ENCODE data around the gene SUCLG2. TPM values are rescaled to one million over a fixed set of nuclear protein-coding genes. Genes with fewer than 3 reads are reported as not detected.

SUCLG2 gene
- total RNA-seq, 1 experiment from 2014 or later = 39.6 TPM

- Histone ChIP-seq H3K4me3 (no peak overlapping the region), H3K27me3 (no peaks in the 10 kb centered on the region), H3K9me3 (no peaks in the 10 kb centered on the region), H3K36me3 (no peaks in the 10 kb centered on the region)
- no peak for DNase-seq
Measured at GRCh38 chr3:67518236-67518635, 136.2 kb downstream of the SUCLG2 start.

- Histone ChIP-seq H3K27me3 (no peaks in the 10 kb centered on the region), H3K9me3 (no peaks in the 10 kb centered on the region), H3K36me3 (no peaks in the 10 kb centered on the region), H3K4me3 (no peak overlapping the region)
- DNase-seq = no peak
Measured at GRCh38 chr3:67517781-67518180, 136.6 kb downstream of the SUCLG2 start.

GRCh38 chr3:67516496-67516895 lies 137.9 kb downstream of the SUCLG2 start:
- no peak for DNase-seq
- Histone ChIP-seq H3K9me3 (no peaks in the 10 kb centered on the region), H3K4me3 (no peak overlapping the region), H3K27me3 (no peaks in the 10 kb centered on the region), H3K36me3 (no peaks in the 10 kb centered on the region)

GRCh38 chr3:67515778-67516177 lies 138.6 kb downstream of the SUCLG2 start:
- Histone ChIP-seq H3K9me3 (no peaks in the 10 kb centered on the region), H3K36me3 (no peaks in the 10 kb centered on the region), H3K27me3 (no peaks in the 10 kb centered on the region), H3K4me3 (no peak overlapping the region)
- DNase-seq = no peak

- Histone ChIP-seq H3K27me3 (no peaks in the 10 kb centered on the region), H3K4me3 (no peak overlapping the region), H3K9me3 (no peaks in the 10 kb centered on the region), H3K36me3 (no peaks in the 10 kb centered on the region)
- no peak for DNase-seq
Measured at GRCh38 chr3:67509471-67510075, 144.8 kb downstream of the SUCLG2 start.

GRCh38 chr3:67507584-67507983 lies 146.8 kb downstream of the SUCLG2 start:
- Histone ChIP-seq H3K9me3 (no peaks in the 10 kb centered on the region), H3K36me3 (no peaks in the 10 kb centered on the region), H3K4me3 (no peak overlapping the region), H3K27me3 (no peaks in the 10 kb centered on the region)
- no peak for DNase-seq

GRCh38 chr3:67500709-67501108 lies 153.7 kb downstream of the SUCLG2 start:
- no peaks in the 10 kb centered on the region for H3K27me3 ChIP-seq
- DNase-seq = no peak
- no peak overlapping the region for H3K4me3 ChIP-seq
- no peaks in the 10 kb centered on the region for H3K36me3 ChIP-seq
- no peaks in the 10 kb centered on the region for H3K9me3 ChIP-seq

- Histone ChIP-seq H3K27me3 (no peaks in the 10 kb centered on the region), H3K36me3 (no peaks in the 10 kb centered on the region), H3K9me3 (no peaks in the 10 kb centered on the region), H3K4me3 (no peak overlapping the region)
- no peak for DNase-seq
Measured at GRCh38 chr3:67497746-67498145, 156.7 kb downstream of the SUCLG2 start.

- no peak for DNase-seq
- Histone ChIP-seq H3K27me3 (no peaks in the 10 kb centered on the region), H3K4me3 (no peak overlapping the region), H3K36me3 (no peaks in the 10 kb centered on the region), H3K9me3 (no peaks in the 10 kb centered on the region)
Measured at GRCh38 chr3:67495751-67496150, 158.7 kb downstream of the SUCLG2 start.

- no peaks in the 10 kb centered on the region for H3K9me3 ChIP-seq
- no peaks in the 10 kb centered on the region for H3K27me3 ChIP-seq
- DNase-seq = no peak
- H3K36me3 ChIP-seq = no peaks in the 10 kb centered on the region
- H3K4me3 ChIP-seq = no peak overlapping the region
Measured at GRCh38 chr3:67493808-67494207, 160.6 kb downstream of the SUCLG2 start.

- Histone ChIP-seq H3K4me3 (no peak overlapping the region), H3K36me3 (no peaks in the 10 kb centered on the region), H3K27me3 (no peaks in the 10 kb centered on the region), H3K9me3 (no peaks in the 10 kb centered on the region)
- DNase-seq = no peak
Measured at GRCh38 chr3:67490658-67491057, 163.8 kb downstream of the SUCLG2 start.

- Histone ChIP-seq H3K9me3 (no peaks in the 10 kb centered on the region), H3K27me3 (no peaks in the 10 kb centered on the region), H3K4me3 (no peak overlapping the region), H3K36me3 (no peaks in the 10 kb centered on the region)
- no peak for DNase-seq
Measured at GRCh38 chr3:67489816-67490215, 164.6 kb downstream of the SUCLG2 start.

- no peak for DNase-seq
- Histone ChIP-seq H3K9me3 (no peaks in the 10 kb centered on the region), H3K36me3 (no peaks in the 10 kb centered on the region), H3K4me3 (no peak overlapping the region), H3K27me3 (no peaks in the 10 kb centered on the region)
Measured at GRCh38 chr3:67487564-67488114, 166.8 kb downstream of the SUCLG2 start.

GRCh38 chr3:67486883-67487282 lies 167.5 kb downstream of the SUCLG2 start:
- Histone ChIP-seq H3K9me3 (no peaks in the 10 kb centered on the region), H3K27me3 (no peaks in the 10 kb centered on the region), H3K4me3 (no peak overlapping the region), H3K36me3 (no peaks in the 10 kb centered on the region)
- no peak for DNase-seq

- H3K36me3 ChIP-seq = no peaks in the 10 kb centered on the region
- no peaks in the 10 kb centered on the region for H3K27me3 ChIP-seq
- no peak for DNase-seq
- no peaks in the 10 kb centered on the region for H3K9me3 ChIP-seq
- no peak overlapping the region for H3K4me3 ChIP-seq
Measured at GRCh38 chr3:67484085-67484484, 170.3 kb downstream of the SUCLG2 start.

GRCh38 chr3:67481126-67481525 lies 173.3 kb downstream of the SUCLG2 start:
- H3K9me3 ChIP-seq = no peaks in the 10 kb centered on the region
- H3K36me3 ChIP-seq = no peaks in the 10 kb centered on the region
- no peak for DNase-seq
- no peak overlapping the region for H3K4me3 ChIP-seq
- H3K27me3 ChIP-seq = no peaks in the 10 kb centered on the region

- H3K9me3 ChIP-seq = no peaks in the 10 kb centered on the region
- no peak for DNase-seq
- no peak overlapping the region for H3K4me3 ChIP-seq
- H3K27me3 ChIP-seq = no peaks in the 10 kb centered on the region
- H3K36me3 ChIP-seq = no peaks in the 10 kb centered on the region
Measured at GRCh38 chr3:67478423-67478822, 176.0 kb downstream of the SUCLG2 start.

GRCh38 chr3:67474311-67474710 lies 180.1 kb downstream of the SUCLG2 start:
- H3K9me3 ChIP-seq = no peaks in the 10 kb centered on the region
- no peak overlapping the region for H3K4me3 ChIP-seq
- H3K27me3 ChIP-seq = no peaks in the 10 kb centered on the region
- no peak for DNase-seq
- H3K36me3 ChIP-seq = no peaks in the 10 kb centered on the region

All from MG63 (cell line).